ENCODE results near the gene AFAP1. TPM values are rescaled to one million over a fixed set of nuclear protein-coding genes. Genes with fewer than 3 reads are reported as not detected.

The AFAP1 gene
- polyA plus RNA-seq, 4 donors: 20.0 to 45.8 (median 26.3) TPM

DNA sequence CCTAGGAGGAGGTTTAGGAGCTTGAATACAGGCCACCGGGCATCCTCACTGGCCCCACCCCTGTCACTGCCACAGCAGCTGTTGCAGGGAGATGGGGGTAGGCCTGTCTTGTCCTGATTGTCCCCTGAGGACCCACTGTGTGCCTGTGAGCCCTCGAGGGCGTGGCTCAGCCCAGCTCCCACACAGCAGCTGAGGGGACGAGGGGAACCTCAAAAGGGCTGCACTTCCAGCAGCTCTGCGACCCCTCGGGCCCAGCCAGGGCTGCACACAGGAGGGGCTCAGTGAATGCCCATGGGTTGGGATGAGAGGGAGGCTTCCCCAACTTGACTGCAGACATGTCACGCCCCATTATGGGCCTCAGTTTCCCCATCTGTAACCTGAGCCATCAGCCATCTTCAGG lies 225.9 kb downstream of the AFAP1 start:
- no peak for DNase-seq (ENCODE audit: low read depth in 4 of 4, low spot score in 3 of 4)

DNA sequence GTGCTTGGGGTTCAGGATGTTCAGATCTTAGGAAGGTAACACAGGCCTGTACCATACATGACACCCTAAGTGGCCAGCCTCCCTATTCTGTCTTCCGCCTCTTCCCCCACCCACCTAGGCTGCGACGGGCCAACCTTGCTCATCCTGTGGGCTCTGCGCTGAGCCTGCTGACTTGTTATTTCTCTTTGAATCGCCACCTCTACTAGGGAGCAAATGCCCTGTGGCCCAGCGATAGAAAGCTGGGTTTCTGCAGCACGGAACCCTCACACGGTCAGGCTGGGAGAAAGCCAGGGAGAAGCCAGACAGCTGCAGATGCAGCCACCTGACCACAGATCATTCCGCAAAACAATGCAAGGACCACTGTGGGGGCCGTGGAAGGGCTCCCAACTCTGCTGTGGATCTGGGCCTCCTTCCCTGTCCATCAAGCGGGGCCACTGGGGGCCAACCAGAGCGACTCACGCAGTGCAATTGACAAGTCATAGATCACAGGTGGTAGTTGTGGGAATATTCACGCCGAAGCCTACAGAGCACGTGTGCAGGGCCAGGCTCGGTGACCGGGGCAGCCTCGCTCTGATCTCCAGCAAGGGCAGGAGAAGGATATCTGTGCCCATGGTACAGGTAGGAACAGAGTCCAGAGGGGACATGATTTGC lies 227.5 kb downstream of the AFAP1 start:
- DNase-seq (ENCODE audit: low read depth in 4 of 4, low spot score in 3 of 4): no peak

DNA sequence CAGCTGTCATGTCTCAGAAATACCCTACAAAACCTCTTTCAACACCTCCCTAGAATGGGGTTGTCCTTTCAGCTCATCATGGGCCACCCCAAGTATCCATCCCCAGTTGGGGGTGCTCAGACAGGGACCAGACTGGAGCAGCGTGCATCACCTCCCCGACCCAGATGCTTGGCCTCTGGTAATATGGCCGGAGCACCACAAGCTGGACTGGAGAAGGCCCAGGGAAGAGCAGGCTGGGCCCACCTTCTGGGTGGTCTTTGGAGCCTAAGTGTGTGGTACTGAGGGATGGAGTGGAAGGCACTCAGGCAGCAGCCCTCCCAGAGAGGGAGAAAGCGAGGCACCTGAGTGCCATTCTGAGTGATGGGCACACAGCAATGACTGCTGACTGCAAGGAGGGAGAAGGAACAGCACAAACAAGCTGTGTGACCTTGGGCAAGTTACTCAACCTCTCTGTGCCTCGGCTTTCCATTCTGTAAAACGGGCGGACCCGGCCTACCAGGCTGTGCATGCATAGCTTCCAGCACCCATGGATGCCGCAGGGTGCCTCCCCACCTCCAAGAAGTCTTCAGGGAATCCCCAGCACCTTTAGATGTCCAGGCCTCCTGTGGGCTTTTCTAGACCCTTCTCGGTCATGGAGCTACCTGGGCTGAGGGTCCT lies 228.2 kb downstream of the AFAP1 start:
- DNase-seq (ENCODE audit: low read depth in 4 of 4, low spot score in 3 of 4): no peak

DNA sequence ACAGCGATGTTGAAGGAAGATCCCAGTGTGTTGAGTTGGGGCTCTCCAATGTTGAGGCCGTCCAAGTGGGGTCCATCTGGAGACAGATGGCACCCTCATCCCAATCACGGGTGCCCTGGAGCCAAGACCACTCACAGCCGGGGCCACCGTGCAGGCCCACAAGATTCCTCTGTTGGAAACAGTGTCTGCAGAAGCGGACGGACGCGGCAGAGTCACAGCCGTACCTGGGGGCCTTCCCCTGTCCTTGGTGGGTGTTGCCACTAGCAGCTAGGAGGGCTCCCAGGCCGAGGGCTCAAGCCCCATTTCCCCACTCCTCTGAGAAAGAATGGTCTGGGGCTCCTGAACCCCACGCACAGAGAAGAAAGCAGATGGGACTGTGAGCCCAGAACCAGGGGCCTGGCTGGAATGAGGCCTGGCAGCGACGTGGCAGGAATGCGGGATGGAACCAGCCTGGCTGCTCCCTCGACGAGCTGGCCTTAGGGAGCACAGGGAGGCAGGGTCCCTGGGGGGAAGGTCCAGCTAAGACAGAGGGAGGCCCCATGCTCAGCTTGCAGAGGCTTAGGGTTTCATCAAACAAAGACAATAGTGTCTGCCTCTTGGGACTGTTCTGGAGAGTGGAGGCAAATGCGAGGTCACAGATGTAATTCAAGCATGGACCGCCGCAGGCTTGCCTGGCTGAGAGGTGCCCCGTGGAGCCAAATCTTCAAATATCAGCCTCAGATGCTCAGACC lies 228.9 kb downstream of the AFAP1 start:
- no peak for DNase-seq (ENCODE audit: low read depth in 4 of 4, low spot score in 3 of 4)

DNA sequence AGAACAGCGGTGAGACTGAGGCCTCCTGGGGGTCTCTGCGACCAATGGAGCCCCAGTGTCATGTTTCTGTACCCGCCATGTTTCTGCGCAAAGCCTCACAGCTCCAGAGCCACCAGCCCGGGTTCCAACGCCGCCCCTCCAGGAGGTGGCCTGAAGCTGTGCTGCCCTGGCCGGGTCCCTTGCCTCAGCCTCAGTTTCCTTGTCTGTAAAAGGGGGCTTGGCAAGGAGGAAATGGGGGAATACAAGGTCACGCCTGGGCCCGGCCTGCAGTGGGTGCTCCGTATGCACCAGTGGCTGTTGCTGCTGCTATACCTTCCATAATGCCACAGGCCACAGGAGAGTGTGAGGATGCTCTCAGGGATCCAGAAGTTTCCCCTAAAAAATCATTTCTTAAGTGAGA lies 229.5 kb downstream of the AFAP1 start:
- no peak for DNase-seq (ENCODE audit: low read depth in 4 of 4, low spot score in 3 of 4)

DNA sequence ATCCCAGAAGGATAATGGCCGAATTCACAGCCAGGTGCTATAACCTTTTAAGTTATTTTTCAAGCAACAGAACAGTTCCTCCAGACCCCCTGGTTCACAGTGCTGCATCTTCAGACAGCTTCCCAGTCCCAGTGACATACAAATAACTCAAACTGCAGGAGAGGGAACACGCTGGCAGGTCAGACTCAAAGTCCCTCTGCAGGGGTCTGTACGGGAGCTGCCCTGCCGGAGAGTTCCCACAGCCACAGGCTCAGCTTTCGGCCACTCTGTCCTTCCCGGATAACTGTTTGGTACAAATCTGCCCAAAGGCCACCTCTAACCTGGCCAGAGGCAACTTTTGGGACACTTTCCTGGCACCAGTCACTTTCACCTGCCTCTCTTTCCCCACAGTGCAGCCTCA lies 230.2 kb downstream of the AFAP1 start:
- DNase-seq (ENCODE audit: low read depth in 4 of 4, low spot score in 3 of 4): no peak

DNA sequence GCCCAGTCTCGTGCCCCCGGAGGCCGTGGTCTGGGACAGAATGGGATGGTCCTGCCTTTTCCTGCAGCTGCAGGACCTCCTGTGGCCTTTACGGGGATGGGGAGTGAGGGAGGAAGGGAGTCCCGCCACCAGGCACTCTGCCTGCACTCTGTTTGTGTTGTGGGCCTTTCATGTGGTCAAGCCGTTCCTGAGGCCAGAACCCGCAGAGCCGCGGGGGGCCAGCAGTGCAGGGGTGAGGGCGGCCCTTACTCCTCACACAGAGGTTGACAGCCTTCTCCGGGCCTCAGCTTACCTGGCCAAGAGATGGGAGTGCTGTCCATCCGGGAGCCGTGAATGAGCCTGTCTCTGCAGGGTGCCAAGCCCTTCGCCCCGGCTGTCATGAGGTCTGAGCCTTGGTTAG lies 230.7 kb downstream of the AFAP1 start:
- no peak for DNase-seq (ENCODE audit: low read depth in 4 of 4, low spot score in 3 of 4)

Other genes starting within 250 kb of the AFAP1 start
- 1 to 10 TPM; 1.8 to 7.0 (median 6.1) TPM for gene ABLIM2, start 219.0 kb upstream of the AFAP1 start, polyA plus RNA-seq (ENCODE audit: insufficient read length in 4 of 4)